ENCODE results near the gene GIMAP8. TPM values are rescaled to one million over a fixed set of nuclear protein-coding genes. Genes with fewer than 3 reads are reported as not detected.

Gene GIMAP8
- total and polyA plus RNA-seq, 4 donors: 14.4 to 25.0 (median 22.0) TPM

DNA sequence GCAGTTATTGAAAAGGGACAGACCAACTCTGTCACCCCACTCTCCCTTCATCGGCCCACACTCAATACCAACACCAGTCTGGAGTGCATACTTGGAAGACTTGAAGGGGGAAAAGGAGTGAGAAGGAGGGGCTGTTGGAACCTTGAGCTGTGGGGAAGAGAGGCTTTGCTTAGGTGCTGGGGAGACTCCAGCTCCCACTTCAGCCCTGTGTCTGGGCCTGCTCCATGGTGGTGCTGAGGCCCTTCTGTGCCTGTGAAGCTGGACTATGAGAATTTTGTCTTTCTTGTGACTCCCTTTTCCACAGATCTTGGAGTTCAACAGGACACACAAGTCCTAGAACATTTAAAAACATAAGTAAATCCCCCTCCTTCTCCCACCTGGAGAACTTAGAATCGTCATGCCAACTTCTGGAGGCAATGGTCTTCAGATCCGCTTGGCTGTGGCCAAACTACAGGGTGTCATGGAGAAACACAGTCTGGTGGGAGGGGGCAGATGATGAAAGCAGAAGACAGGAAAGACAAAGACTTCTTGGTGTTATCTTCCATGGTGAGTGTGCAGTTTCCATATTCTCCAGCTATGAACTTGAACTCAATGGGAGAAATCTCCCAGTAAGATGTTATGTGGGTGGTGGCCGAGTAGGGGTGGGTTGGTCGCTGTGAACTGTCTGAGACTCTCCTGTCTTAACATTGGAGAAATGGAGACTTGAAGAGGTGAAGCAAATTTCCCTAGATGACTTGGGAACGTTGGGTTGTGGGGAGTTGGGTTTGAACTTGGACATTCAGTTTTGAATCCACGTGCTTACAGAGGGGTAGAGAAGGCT is 18.4 kb upstream of the GIMAP8 start:
- Histone ChIP-seq H3K27me3 (ENCODE audit: control insufficient read depth in 3 of 3, insufficient read depth in 3 of 3, low read length in 2 of 3) (no peaks in the 10 kb centered on the region), H3K27ac (ENCODE audit: low read depth in 1 of 2, low read length in 1 of 2) (no peak overlapping the region), H3K9ac (ENCODE audit: insufficient read depth in 1 of 2, low read length in 2 of 2) (no peak overlapping the region), H3K4me1 (ENCODE audit: control insufficient read depth in 5 of 5, insufficient read depth in 5 of 5, low read length in 5 of 5) (peaks cover 0 to 5% (median 4%) of the 10 kb centered on the region in 5 donors), H3K9me3 (ENCODE audit: control insufficient read depth in 4 of 4, insufficient read depth in 3 of 4, low read length in 3 of 4) (no peaks in the 10 kb centered on the region), H3K4me3 (no peak overlapping the region), H3K36me3 (ENCODE audit: control insufficient read depth in 4 of 4, insufficient read depth in 4 of 4, low read length in 4 of 4) (no peaks in the 10 kb centered on the region)
- TF ChIP-seq, protein P1, sequence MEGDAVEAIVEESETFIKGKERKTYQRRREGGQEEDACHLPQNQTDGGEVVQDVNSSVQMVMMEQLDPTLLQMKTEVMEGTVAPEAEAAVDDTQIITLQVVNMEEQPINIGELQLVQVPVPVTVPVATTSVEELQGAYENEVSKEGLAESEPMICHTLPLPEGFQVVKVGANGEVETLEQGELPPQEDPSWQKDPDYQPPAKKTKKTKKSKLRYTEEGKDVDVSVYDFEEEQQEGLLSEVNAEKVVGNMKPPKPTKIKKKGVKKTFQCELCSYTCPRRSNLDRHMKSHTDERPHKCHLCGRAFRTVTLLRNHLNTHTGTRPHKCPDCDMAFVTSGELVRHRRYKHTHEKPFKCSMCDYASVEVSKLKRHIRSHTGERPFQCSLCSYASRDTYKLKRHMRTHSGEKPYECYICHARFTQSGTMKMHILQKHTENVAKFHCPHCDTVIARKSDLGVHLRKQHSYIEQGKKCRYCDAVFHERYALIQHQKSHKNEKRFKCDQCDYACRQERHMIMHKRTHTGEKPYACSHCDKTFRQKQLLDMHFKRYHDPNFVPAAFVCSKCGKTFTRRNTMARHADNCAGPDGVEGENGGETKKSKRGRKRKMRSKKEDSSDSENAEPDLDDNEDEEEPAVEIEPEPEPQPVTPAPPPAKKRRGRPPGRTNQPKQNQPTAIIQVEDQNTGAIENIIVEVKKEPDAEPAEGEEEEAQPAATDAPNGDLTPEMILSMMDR (IDR thresholded peaks at IDR 0.05; ENCODE audit: control extremely low read depth, extremely low read depth): no peak
- WGBS, 2 donors: 89 to 90% methylated on average over 7 of the region's 7 CpGs
- DNase-seq: no peak
- ATAC-seq (ENCODE audit: insufficient read depth, low FRiP score): no peak

DNA sequence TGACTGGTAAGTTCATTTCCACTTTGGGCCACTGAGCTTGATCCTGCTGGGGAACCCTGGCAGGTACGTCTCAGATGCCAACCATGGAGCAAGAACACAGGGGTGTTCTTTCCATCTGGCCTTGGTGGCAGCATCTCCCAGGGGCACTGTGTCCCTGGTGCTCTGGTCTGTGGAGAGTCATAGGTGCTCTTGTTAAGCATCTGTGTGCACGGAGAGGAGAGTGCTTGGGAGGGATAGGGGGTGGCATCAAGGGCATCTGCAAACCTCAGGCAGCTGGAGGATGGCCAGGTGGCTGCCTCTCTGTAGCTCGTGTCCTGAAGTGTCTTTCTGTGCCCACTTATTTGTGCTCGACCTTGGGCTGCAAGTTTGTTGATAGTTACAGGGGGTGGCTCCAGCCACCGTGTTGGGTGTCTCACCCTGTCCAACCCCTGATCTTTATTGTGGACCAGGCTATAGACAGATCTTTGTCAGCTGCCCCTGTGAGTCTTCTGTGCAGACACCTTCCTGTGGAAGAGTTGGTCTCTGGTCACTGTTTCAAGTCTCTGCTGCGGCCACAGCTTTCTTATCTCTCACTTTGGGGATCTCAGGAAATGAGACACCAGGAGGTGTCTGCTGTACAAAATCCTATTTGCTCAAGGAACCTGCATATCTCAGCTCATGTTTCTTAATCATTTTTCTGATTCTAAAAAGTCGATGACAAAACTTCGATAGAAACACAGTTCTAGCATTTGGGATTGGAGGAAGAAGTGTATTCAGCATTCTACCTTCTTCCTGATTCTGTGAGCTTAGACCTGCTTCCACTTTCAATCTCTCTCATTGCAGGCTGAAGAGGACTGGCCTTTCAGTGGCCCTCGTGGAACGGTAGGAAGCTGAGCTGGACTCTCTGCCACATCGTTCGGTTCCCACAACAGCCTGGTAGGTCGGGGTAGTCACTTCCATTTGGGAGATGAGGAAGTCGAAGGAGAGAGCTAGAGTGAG is 17.2 kb upstream of the GIMAP8 start:
- H3K9ac ChIP-seq (ENCODE audit: insufficient read depth in 1 of 2, low read length in 2 of 2): no peak overlapping the region
- no peak overlapping the region for H3K27ac ChIP-seq (ENCODE audit: low read depth in 1 of 2, low read length in 1 of 2)
- H3K27me3 ChIP-seq (ENCODE audit: control insufficient read depth in 3 of 3, insufficient read depth in 3 of 3, low read length in 2 of 3): no peaks in the 10 kb centered on the region
- TF ChIP-seq, protein P1 (IDR thresholded peaks at IDR 0.05; ENCODE audit: control extremely low read depth, extremely low read depth): no peak
- H3K4me3 ChIP-seq: no peak overlapping the region
- no peak for DNase-seq
- H3K4me1 ChIP-seq (ENCODE audit: control insufficient read depth in 5 of 5, insufficient read depth in 5 of 5, low read length in 5 of 5): peaks cover 0 to 5% (median 4%) of the 10 kb centered on the region in 5 donors
- no peaks in the 10 kb centered on the region for H3K9me3 ChIP-seq (ENCODE audit: control insufficient read depth in 4 of 4, insufficient read depth in 3 of 4, low read length in 3 of 4)
- 62 to 65% methylated on average over 14 of the region's 14 CpGs for WGBS, 2 donors
- no peaks in the 10 kb centered on the region for H3K36me3 ChIP-seq (ENCODE audit: control insufficient read depth in 4 of 4, insufficient read depth in 4 of 4, low read length in 4 of 4)
- no peak for ATAC-seq (ENCODE audit: insufficient read depth, low FRiP score)

DNA sequence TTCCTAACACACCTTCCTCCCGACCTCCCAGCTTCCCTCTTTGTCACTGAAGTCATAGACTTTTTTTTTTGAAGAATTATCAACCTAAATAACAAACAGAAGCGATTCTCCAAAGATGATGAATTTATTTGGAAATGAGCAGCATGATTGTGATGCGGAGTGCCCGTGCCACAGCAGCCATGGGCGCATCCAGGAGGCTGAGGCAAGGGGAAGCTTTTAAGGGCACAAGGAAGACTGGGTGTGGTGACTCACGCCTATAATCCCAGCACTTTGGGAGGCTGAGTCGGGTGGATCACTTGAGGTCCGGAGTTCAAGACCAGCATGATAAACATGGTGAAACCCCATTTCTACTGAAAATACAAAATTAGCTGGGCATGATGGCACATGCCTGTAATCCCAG is 16.2 kb upstream of the GIMAP8 start:
- H3K9me3 ChIP-seq (ENCODE audit: control insufficient read depth in 4 of 4, insufficient read depth in 3 of 4, low read length in 3 of 4): no peaks in the 10 kb centered on the region
- H3K9ac ChIP-seq (ENCODE audit: insufficient read depth in 1 of 2, low read length in 2 of 2): no peak overlapping the region
- DNase-seq (no peak), ATAC-seq (ENCODE audit: insufficient read depth, low FRiP score) (no peak)
- 77 to 88% methylated on average over 8 of the region's 8 CpGs for WGBS, 2 donors
- H3K4me1 ChIP-seq (ENCODE audit: control insufficient read depth in 5 of 5, insufficient read depth in 5 of 5, low read length in 5 of 5): no peaks in the 10 kb centered on the region
- no peak overlapping the region for H3K27ac ChIP-seq (ENCODE audit: low read depth in 1 of 2, low read length in 1 of 2)
- TF ChIP-seq, protein P1 (IDR thresholded peaks at IDR 0.05; ENCODE audit: control extremely low read depth, extremely low read depth): no peak
- no peak overlapping the region for H3K4me3 ChIP-seq
- no peaks in the 10 kb centered on the region for H3K27me3 ChIP-seq (ENCODE audit: control insufficient read depth in 3 of 3, insufficient read depth in 3 of 3, low read length in 2 of 3)
- no peaks in the 10 kb centered on the region for H3K36me3 ChIP-seq (ENCODE audit: control insufficient read depth in 4 of 4, insufficient read depth in 4 of 4, low read length in 4 of 4)

Data from lung (tissue), 12 donors.